BLaER1 (cell line): ENCODE results near the gene NCAPD3.
A peak's percentile ranks its signal among the peaks of the same experiment; 100 is the strongest.

Source experiments
- H3K27ac ChIP-seq: shearing (Covaris generic); formaldehyde crosslinking; 2 replicates; pipeline ENCODE4 v1.8.1; 2022
- H3K27me3 ChIP-seq: shearing (Covaris generic); formaldehyde crosslinking; 2 replicates; pipeline ENCODE4 v1.8.1; 2022
- H3K36me3 ChIP-seq: shearing (Covaris generic); formaldehyde crosslinking; 2 replicates; pipeline ENCODE4 v1.8.1; 2022
- H3K4me1 ChIP-seq: shearing (Covaris generic); formaldehyde crosslinking; 2 replicates; pipeline ENCODE4 v1.8.1; 2022
- H3K4me2 ChIP-seq: shearing (Covaris generic); formaldehyde crosslinking; 2 replicates; pipeline ENCODE4 v1.8.1; 2022
- H3K4me3 ChIP-seq: shearing (Covaris generic); formaldehyde crosslinking; 2 replicates; pipeline ENCODE4 v1.8.1; 2022
- H3K9ac ChIP-seq: shearing (Covaris generic); formaldehyde crosslinking; 2 replicates; pipeline ENCODE4 v1.8.1; 2022
- H3K9me3 ChIP-seq: shearing (Covaris generic); formaldehyde crosslinking; 2 replicates; pipeline ENCODE4 v1.8.1; 2022
- H4K20me1 ChIP-seq: shearing (Covaris generic); formaldehyde crosslinking; 2 replicates; pipeline ENCODE4 v1.8.1; 2022
- Cebpa-rat ChIP-seq: shearing (Covaris generic); IDR thresholded peaks from 2 replicates; pipeline ENCODE4 v1.8.1; 2022

NCAPD3 gene

GRCh38 chr11:134226806-134227325, 3.1 kb upstream of the NCAPD3 start:
- Histone ChIP-seq H3K27ac (no peak overlapping the region), H3K4me1 (peaks cover 81% of the 10 kb centered on the region)
- no peak for TF ChIP-seq Cebpa-rat

GRCh38 chr11:134224710-134225664, 1.2 kb upstream of the NCAPD3 start:
- peak overlapping the region; percentile 97 for H3K4me2 ChIP-seq
- peaks cover 71% of the 10 kb centered on the region for H3K4me1 ChIP-seq
- H3K36me3 ChIP-seq: peaks cover 7% of the 10 kb centered on the region
- H3K4me3 ChIP-seq: peak overlapping the region; percentile 91
- H3K27me3 ChIP-seq: peaks cover 29% of the 10 kb centered on the region
- peak overlapping the region; percentile 73 for H3K27ac ChIP-seq
- TF ChIP-seq Cebpa-rat: no peak
- peaks cover 84% of the 10 kb centered on the region for H4K20me1 ChIP-seq
- H3K9me3 ChIP-seq: no peaks in the 10 kb centered on the region
- H3K9ac ChIP-seq: peak overlapping the region; percentile 83

More at GRCh38 chr11:134226806-134227325, 3.1 kb upstream of the NCAPD3 start:
- Histone ChIP-seq H3K36me3 (no peaks in the 10 kb centered on the region), H3K27me3 (peaks cover 29% of the 10 kb centered on the region), H3K4me2 (peak overlapping the region; percentile 97), H3K4me3 (peak overlapping the region; percentile 91), H4K20me1 (peaks cover 84% of the 10 kb centered on the region), H3K9ac (peak overlapping the region; percentile 12; the same call in 1 of the 2 replicates), H3K9me3 (no peaks in the 10 kb centered on the region)

GRCh38 chr11:134223121-134223520, 646 bp downstream of the NCAPD3 start:
- peaks cover 29% of the 10 kb centered on the region for H3K27me3 ChIP-seq
- H3K4me2 ChIP-seq: peak overlapping the region; percentile 99
- H3K9me3 ChIP-seq: no peaks in the 10 kb centered on the region
- H3K27ac ChIP-seq: peak overlapping the region; percentile 31; the same call in 1 of the 2 replicates
- no peak for TF ChIP-seq Cebpa-rat
- H3K4me3 ChIP-seq: peak overlapping the region; percentile 91
- peak overlapping the region; percentile 83 for H3K9ac ChIP-seq
- peaks cover 52% of the 10 kb centered on the region for H3K4me1 ChIP-seq
- peaks cover 26% of the 10 kb centered on the region for H3K36me3 ChIP-seq
- H4K20me1 ChIP-seq: peaks cover 82% of the 10 kb centered on the region

GRCh38 chr11:134216816-134217215, 7.0 kb downstream of the NCAPD3 start:
- Histone ChIP-seq H3K36me3 (peaks cover 72% of the 10 kb centered on the region), H3K4me3 (no peak overlapping the region), H3K9ac (no peak overlapping the region), H3K4me1 (peaks cover 11% of the 10 kb centered on the region), H3K9me3 (no peaks in the 10 kb centered on the region), H3K27ac (no peak overlapping the region), H3K27me3 (no peaks in the 10 kb centered on the region), H3K4me2 (no peak overlapping the region), H4K20me1 (peaks cover 88% of the 10 kb centered on the region)
- TF ChIP-seq Cebpa-rat: no peak

GRCh38 chr11:134215836-134216235, 7.9 kb downstream of the NCAPD3 start:
- H4K20me1 ChIP-seq: peaks cover 86% of the 10 kb centered on the region
- no peak overlapping the region for H3K4me3 ChIP-seq
- no peak overlapping the region for H3K27ac ChIP-seq
- no peak overlapping the region for H3K9ac ChIP-seq
- no peaks in the 10 kb centered on the region for H3K27me3 ChIP-seq
- H3K36me3 ChIP-seq: peaks cover 80% of the 10 kb centered on the region
- peaks cover 9% of the 10 kb centered on the region for H3K4me1 ChIP-seq
- no peak for TF ChIP-seq Cebpa-rat
- no peaks in the 10 kb centered on the region for H3K9me3 ChIP-seq
- H3K4me2 ChIP-seq: no peak overlapping the region

GRCh38 chr11:134207538-134208239, 16.1 kb downstream of the NCAPD3 start:
- no peaks in the 10 kb centered on the region for H3K27me3 ChIP-seq
- peaks cover 87% of the 10 kb centered on the region for H3K36me3 ChIP-seq
- peaks cover 9% of the 10 kb centered on the region for H3K4me1 ChIP-seq
- H3K27ac ChIP-seq: no peak overlapping the region
- H3K9me3 ChIP-seq: no peaks in the 10 kb centered on the region
- no peak overlapping the region for H3K4me2 ChIP-seq
- no peak overlapping the region for H3K4me3 ChIP-seq
- H4K20me1 ChIP-seq: peaks cover 14% of the 10 kb centered on the region; the same call in 1 of the 2 replicates
- no peak for TF ChIP-seq Cebpa-rat
- H3K9ac ChIP-seq: no peak overlapping the region

- Histone ChIP-seq H4K20me1 (peaks cover 1% of the 10 kb centered on the region; the same call in 1 of the 2 replicates), H3K9ac (no peak overlapping the region), H3K4me3 (no peak overlapping the region), H3K9me3 (no peaks in the 10 kb centered on the region), H3K4me2 (no peak overlapping the region), H3K36me3 (peaks cover 92% of the 10 kb centered on the region), H3K27ac (no peak overlapping the region), H3K4me1 (no peaks in the 10 kb centered on the region), H3K27me3 (no peaks in the 10 kb centered on the region)
- no peak for TF ChIP-seq Cebpa-rat
These were observed 17.6 kb downstream of the NCAPD3 start for GRCh38 chr11:134206185-134206584.

- H4K20me1 ChIP-seq: no peaks in the 10 kb centered on the region
- peaks cover 92% of the 10 kb centered on the region for H3K36me3 ChIP-seq
- no peak overlapping the region for H3K9ac ChIP-seq
- no peak for TF ChIP-seq Cebpa-rat
- no peak overlapping the region for H3K27ac ChIP-seq
- H3K27me3 ChIP-seq: no peaks in the 10 kb centered on the region
- no peaks in the 10 kb centered on the region for H3K4me1 ChIP-seq
- H3K9me3 ChIP-seq: no peaks in the 10 kb centered on the region
- H3K4me2 ChIP-seq: no peak overlapping the region
- no peak overlapping the region for H3K4me3 ChIP-seq
These were observed 18.0 kb downstream of the NCAPD3 start for GRCh38 chr11:134205729-134206128.

GRCh38 chr11:134202661-134203060, 21.1 kb downstream of the NCAPD3 start:
- Histone ChIP-seq H3K4me2 (no peak overlapping the region), H3K4me3 (no peak overlapping the region), H3K9ac (no peak overlapping the region), H3K27ac (no peak overlapping the region), H4K20me1 (no peaks in the 10 kb centered on the region), H3K4me1 (no peaks in the 10 kb centered on the region), H3K27me3 (no peaks in the 10 kb centered on the region), H3K9me3 (no peaks in the 10 kb centered on the region), H3K36me3 (peaks cover 91% of the 10 kb centered on the region)
- TF ChIP-seq Cebpa-rat: no peak

- Histone ChIP-seq H3K27me3 (no peaks in the 10 kb centered on the region), H3K27ac (no peak overlapping the region), H3K4me1 (no peaks in the 10 kb centered on the region), H3K9ac (no peak overlapping the region), H3K4me2 (no peak overlapping the region), H3K36me3 (peaks cover 95% of the 10 kb centered on the region), H3K9me3 (no peaks in the 10 kb centered on the region), H4K20me1 (no peaks in the 10 kb centered on the region), H3K4me3 (no peak overlapping the region)
- TF ChIP-seq Cebpa-rat: no peak
These were observed 23.1 kb downstream of the NCAPD3 start for GRCh38 chr11:134200688-134201087.
